GM12878 (cell line): ENCODE measurements around the gene TMEM252. TPM values are rescaled to one million over a fixed set of nuclear protein-coding genes. Genes with fewer than 3 reads are reported as not detected.
A peak's percentile ranks its signal among the peaks of the same experiment; 100 is the strongest.

Experiments
- BACH1 ChIP-seq: fragments of 450-650 bp; IDR thresholded peaks from 2 replicates; pipeline ENCODE4 v1.6.1; 2017; ENCODE audit warnings: mild to moderate bottlenecking, borderline replicate concordance
- BCL11A ChIP-seq: IDR thresholded peaks from 2 replicates; pipeline ENCODE4 v1.6.1; 2011; ENCODE audit warnings: low read depth, low read length
- CBX5 ChIP-seq: sonication (generic); IDR thresholded peaks from 2 replicates; pipeline ENCODE4 v1.6.1; 2016; ENCODE audit warnings: low read depth, moderate library complexity, mild to moderate bottlenecking, inconsistent platforms
- CHD2 ChIP-seq: IDR thresholded peaks from 2 replicates; pipeline ENCODE4 v1.6.1; 2011; ENCODE audit warnings: low read depth, low read length, improper control_type of control experiment, borderline replicate concordance
- CREM ChIP-seq: IDR thresholded peaks from 2 replicates; pipeline ENCODE4 v1.6.1; 2014; ENCODE audit warnings: antibody characterized with exemption, low read depth
- JUND ChIP-seq: IDR thresholded peaks from 2 replicates; pipeline ENCODE4 v1.6.1; 2012; ENCODE audit warnings: low read depth, mild to moderate bottlenecking, low read length, improper control_type of control experiment, moderate library complexity
- MEF2A ChIP-seq: IDR thresholded peaks from 2 replicates; pipeline ENCODE4 v1.6.1; 2011; ENCODE audit warnings: low read depth, mild to moderate bottlenecking, low read length, moderate library complexity; ENCODE audit not compliant: insufficient read depth
- RB1 ChIP-seq: fragments of 450-650 bp; formaldehyde crosslinking; IDR thresholded peaks from 2 replicates; pipeline ENCODE4 v1.6.1; 2017; ENCODE audit warnings: mild to moderate bottlenecking, borderline replicate concordance
- SPI1 ChIP-seq: IDR thresholded peaks from 2 replicates; pipeline ENCODE4 v1.6.1; 2011; ENCODE audit warnings: low read depth, mild to moderate bottlenecking, low read length, moderate library complexity, borderline replicate concordance; ENCODE audit not compliant: insufficient read depth
- SRF ChIP-seq, 2 experiments: IDR thresholded peaks; 2 replicates each; pipeline ENCODE4 v1.6.1; 2011; ENCODE audit warnings: low read depth in 2 of 2, low read length in 2 of 2, mild to moderate bottlenecking in 1 of 2, moderate library complexity in 1 of 2
- TCF3 ChIP-seq: IDR thresholded peaks from 2 replicates; pipeline ENCODE4 v1.6.1; 2012; ENCODE audit warnings: low read depth, mild to moderate bottlenecking, low read length, borderline replicate concordance; ENCODE audit not compliant: insufficient read depth
- ZSCAN29 ChIP-seq: fragments of 450-650 bp; IDR thresholded peaks from 2 replicates; pipeline ENCODE4 v1.6.1; 2017; ENCODE audit warnings: mild to moderate bottlenecking, moderate library complexity
- polyA plus RNA-seq, 11 experiments: library from polyadenylated mRNA; depleted of rRNA in 4 of 11; unstranded in 6 of 11; stranded (reverse) in 5 of 11; fragments of >200 nt; fragmentation: Nextera tagmentation in 4 of 11; fragmentation: Illumina TruSeq in 1 of 11; extraction: Ambion mirVana in 4 of 11; extraction: Trizol in 1 of 11; gene quantifications; 1 replicate in 1 of 11; 2 replicates in 10 of 11; pipeline versions ENCODE4 v1.2.1 to v1.2.3, GENCODE V29; 2011 to 2016; ENCODE audit warnings: inconsistent platforms in 2 of 11, missing spikeins in 2 of 11, low read depth in 1 of 11
- total RNA-seq, 4 experiments: library from RNA; depleted of rRNA in 3 of 4; stranded (reverse); fragments of >200 nt in 3 of 4; fragmentation: Illumina TruSeq in 1 of 4; extraction: Trizol in 1 of 4; gene quantifications; 2 replicates each; pipeline versions ENCODE4 v1.2.1 to v1.2.3, GENCODE V29; 2013 to 2021
- TF ChIP-seq, protein P1 (sequence below): fragments of 450-650 bp; IDR thresholded peaks from 2 replicates; pipeline ENCODE4 v1.6.1; 2017; ENCODE audit warnings: antibody characterized with exemption, mild to moderate bottlenecking, moderate library complexity
- TF ChIP-seq, protein P2 (sequence below): fragments of 450-650 bp; conservative IDR thresholded peaks from 2 replicates; pipeline ENCODE4 v1.6.1; 2017; ENCODE audit warnings: mild to moderate bottlenecking, moderate library complexity
- TF ChIP-seq, protein P3 (sequence below): fragments of 450-650 bp; IDR thresholded peaks from 2 replicates; pipeline ENCODE4 v1.6.1; 2017; ENCODE audit warnings: mild to moderate bottlenecking, moderate library complexity
- TF ChIP-seq, protein P4 (sequence below): IDR thresholded peaks from 2 replicates; pipeline ENCODE4 v1.6.1; 2011; ENCODE audit warnings: low read depth, mild to moderate bottlenecking, low read length, moderate library complexity, borderline replicate concordance; ENCODE audit errors: extremely low read depth

TMEM252 gene
- total and polyA plus RNA-seq, 10 of the 15 experiments (the other 5 are each of a cell fraction or from before 2014, with no cell fraction given), result not detected

DNA sequence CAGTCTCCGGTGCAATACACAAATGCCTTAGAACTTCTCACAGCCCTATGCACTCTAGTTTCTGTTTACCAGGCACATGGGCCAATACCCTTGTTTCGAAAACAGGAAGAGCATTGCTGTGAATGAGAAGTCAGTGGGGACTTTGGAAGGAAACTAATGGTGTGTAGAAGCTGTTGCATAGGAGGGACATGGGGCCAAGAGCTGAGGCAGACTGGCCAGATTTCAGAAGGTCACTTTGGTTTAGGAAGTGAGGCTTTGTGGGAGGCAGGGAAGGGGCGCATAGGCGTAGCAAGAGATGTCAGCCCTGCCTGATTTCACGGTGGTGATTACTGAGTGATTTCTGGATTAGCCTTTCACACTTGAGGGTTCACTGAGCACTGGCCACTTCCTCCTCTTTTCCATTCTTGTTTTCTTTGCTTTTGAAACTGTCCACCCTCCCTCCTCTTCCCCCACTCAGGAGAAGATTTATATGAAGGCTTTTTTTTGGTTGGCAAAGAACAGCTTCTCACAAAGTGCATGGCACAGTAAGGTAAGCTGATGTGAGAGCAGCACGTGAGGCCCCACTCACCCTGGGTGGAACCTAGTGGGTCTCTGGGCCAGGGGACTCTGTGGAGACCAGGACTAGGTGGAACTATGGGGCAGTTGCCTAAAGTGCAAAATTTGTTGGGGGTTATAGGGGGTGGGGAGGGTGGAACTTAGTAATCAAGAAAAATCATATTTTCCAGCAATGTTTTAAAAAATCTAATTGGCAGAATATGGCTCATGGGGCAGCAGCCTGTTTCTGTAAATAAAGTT is 6.1 kb upstream of the TMEM252 start (continued):
- TF ChIP-seq, protein P1, sequence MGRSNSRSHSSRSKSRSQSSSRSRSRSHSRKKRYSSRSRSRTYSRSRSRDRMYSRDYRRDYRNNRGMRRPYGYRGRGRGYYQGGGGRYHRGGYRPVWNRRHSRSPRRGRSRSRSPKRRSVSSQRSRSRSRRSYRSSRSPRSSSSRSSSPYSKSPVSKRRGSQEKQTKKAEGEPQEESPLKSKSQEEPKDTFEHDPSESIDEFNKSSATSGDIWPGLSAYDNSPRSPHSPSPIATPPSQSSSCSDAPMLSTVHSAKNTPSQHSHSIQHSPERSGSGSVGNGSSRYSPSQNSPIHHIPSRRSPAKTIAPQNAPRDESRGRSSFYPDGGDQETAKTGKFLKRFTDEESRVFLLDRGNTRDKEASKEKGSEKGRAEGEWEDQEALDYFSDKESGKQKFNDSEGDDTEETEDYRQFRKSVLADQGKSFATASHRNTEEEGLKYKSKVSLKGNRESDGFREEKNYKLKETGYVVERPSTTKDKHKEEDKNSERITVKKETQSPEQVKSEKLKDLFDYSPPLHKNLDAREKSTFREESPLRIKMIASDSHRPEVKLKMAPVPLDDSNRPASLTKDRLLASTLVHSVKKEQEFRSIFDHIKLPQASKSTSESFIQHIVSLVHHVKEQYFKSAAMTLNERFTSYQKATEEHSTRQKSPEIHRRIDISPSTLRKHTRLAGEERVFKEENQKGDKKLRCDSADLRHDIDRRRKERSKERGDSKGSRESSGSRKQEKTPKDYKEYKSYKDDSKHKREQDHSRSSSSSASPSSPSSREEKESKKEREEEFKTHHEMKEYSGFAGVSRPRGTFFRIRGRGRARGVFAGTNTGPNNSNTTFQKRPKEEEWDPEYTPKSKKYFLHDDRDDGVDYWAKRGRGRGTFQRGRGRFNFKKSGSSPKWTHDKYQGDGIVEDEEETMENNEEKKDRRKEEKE, result no peak
- TF ChIP-seq TCF3, result peak; percentile 71; the same call in 1 of the 2 replicates
- no peak for TF ChIP-seq ZSCAN29
- TF ChIP-seq, protein P2, sequence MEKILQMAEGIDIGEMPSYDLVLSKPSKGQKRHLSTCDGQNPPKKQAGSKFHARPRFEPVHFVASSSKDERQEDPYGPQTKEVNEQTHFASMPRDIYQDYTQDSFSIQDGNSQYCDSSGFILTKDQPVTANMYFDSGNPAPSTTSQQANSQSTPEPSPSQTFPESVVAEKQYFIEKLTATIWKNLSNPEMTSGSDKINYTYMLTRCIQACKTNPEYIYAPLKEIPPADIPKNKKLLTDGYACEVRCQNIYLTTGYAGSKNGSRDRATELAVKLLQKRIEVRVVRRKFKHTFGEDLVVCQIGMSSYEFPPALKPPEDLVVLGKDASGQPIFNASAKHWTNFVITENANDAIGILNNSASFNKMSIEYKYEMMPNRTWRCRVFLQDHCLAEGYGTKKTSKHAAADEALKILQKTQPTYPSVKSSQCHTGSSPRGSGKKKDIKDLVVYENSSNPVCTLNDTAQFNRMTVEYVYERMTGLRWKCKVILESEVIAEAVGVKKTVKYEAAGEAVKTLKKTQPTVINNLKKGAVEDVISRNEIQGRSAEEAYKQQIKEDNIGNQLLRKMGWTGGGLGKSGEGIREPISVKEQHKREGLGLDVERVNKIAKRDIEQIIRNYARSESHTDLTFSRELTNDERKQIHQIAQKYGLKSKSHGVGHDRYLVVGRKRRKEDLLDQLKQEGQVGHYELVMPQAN, result no peak
- TF ChIP-seq, protein P3, sequence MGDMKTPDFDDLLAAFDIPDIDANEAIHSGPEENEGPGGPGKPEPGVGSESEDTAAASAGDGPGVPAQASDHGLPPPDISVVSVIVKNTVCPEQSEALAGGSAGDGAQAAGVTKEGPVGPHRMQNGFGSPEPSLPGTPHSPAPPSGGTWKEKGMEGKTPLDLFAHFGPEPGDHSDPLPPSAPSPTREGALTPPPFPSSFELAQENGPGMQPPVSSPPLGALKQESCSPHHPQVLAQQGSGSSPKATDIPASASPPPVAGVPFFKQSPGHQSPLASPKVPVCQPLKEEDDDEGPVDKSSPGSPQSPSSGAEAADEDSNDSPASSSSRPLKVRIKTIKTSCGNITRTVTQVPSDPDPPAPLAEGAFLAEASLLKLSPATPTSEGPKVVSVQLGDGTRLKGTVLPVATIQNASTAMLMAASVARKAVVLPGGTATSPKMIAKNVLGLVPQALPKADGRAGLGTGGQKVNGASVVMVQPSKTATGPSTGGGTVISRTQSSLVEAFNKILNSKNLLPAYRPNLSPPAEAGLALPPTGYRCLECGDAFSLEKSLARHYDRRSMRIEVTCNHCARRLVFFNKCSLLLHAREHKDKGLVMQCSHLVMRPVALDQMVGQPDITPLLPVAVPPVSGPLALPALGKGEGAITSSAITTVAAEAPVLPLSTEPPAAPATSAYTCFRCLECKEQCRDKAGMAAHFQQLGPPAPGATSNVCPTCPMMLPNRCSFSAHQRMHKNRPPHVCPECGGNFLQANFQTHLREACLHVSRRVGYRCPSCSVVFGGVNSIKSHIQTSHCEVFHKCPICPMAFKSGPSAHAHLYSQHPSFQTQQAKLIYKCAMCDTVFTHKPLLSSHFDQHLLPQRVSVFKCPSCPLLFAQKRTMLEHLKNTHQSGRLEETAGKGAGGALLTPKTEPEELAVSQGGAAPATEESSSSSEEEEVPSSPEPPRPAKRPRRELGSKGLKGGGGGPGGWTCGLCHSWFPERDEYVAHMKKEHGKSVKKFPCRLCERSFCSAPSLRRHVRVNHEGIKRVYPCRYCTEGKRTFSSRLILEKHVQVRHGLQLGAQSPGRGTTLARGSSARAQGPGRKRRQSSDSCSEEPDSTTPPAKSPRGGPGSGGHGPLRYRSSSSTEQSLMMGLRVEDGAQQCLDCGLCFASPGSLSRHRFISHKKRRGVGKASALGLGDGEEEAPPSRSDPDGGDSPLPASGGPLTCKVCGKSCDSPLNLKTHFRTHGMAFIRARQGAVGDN, result no peak
- TF ChIP-seq BCL11A, result peak; percentile 97
- TF ChIP-seq BACH1, result no peak
- 0 out of 4 replicates have a peak, but pooled peaks of 1 of the 2 experiments have one; percentile 17 for TF ChIP-seq SRF (IDR thresholded peaks at IDR 0.05; ENCODE audit: low read depth in 2 of 2, low read length in 2 of 2)
- TF ChIP-seq SPI1, result peak; percentile 87
- 0 out of 2 replicates have a peak, but pooled peaks have one; percentile 69 for TF ChIP-seq CBX5
- TF ChIP-seq RB1, result no peak
- TF ChIP-seq CHD2, result peak; percentile 42; the same call in 1 of the 2 replicates
- TF ChIP-seq, protein P4, sequence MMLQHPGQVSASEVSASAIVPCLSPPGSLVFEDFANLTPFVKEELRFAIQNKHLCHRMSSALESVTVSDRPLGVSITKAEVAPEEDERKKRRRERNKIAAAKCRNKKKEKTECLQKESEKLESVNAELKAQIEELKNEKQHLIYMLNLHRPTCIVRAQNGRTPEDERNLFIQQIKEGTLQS, result no peak
- peak; percentile 77 for TF ChIP-seq CREM
- TF ChIP-seq MEF2A, result peak; percentile 67
- peak; percentile 57; the same call in 1 of the 2 replicates for TF ChIP-seq JUND
